ENCODE results near the gene IGF2BP2. TPM values are rescaled to one million over a fixed set of nuclear protein-coding genes. Genes with fewer than 3 reads are reported as not detected.
"Not testable (repeated sequence)": the region's sequence is repeated elsewhere in the genome, so short reads cannot be mapped to it uniquely, and the experiment has no call there.

Gene IGF2BP2
- total RNA-seq, 2 experiments from 2014 or later: 0.54 to 0.55 TPM

- DNase-seq (no peak), ATAC-seq (no peak)
- Mint-ChIP-seq H3K9me3 (ENCODE audit: low read depth) (no peaks in the 10 kb centered on the region), H3K36me3 (ENCODE audit: low read depth) (no peaks in the 10 kb centered on the region), H3K4me1 (no peaks in the 10 kb centered on the region), H3K27ac (no peak overlapping the region), H3K27me3 (peaks cover 2% of the 10 kb centered on the region), H3K4me3 (no peak overlapping the region)
- CTCF ChIA-PET: interaction anchor here (0.6 to 7.5 kb wide), 5 partner anchors 9 to 434 kb away, joined by 3 to 61 read pairs (median 3); no protein-coding TSS in a partner anchor
- intact Hi-C loops (cut with DNase I, micrococcal nuclease): no loop called here
- POLR2A ChIA-PET: no interaction called here
Observed at GRCh38 chr3:185781759-185782158, 43.1 kb downstream of the IGF2BP2 start.

DNA sequence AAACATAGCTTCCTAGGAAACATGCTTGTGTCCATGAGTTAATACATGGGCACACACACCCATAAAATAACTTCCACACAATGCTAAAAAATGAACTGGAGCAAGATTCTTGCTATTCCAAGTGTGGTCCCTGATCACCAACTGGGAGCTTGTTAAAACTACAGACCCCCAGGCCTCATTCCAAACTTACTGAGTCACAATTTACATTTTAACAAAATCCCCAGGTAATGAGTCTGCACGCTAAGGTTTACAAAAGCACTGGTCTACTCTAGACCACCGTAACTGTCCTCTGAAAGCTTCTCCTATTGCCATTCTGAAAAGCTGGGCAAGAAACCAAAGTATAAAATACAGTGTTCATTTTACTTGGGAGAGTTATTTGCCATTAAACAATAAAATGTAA, 45.4 kb downstream of the IGF2BP2 start:
- no peak overlapping the region for H3K27ac Mint-ChIP-seq
- DNase-seq: no peak
- H3K4me1 Mint-ChIP-seq: no peaks in the 10 kb centered on the region
- peaks cover 5% of the 10 kb centered on the region for H3K27me3 Mint-ChIP-seq
- ChIA-PET CTCF (interaction anchor here (0.8 to 7.5 kb wide), 4 partner anchors 12 to 119 kb away, joined by 3 to 61 read pairs (median 3); no protein-coding TSS in a partner anchor), POLR2A (no interaction called here)
- H3K9me3 Mint-ChIP-seq (ENCODE audit: low read depth): no peaks in the 10 kb centered on the region
- no peak overlapping the region for H3K4me3 Mint-ChIP-seq
- no peaks in the 10 kb centered on the region for H3K36me3 Mint-ChIP-seq (ENCODE audit: low read depth)
- intact Hi-C loops (cut with DNase I, micrococcal nuclease): no loop called here
- ATAC-seq: no peak

DNA sequence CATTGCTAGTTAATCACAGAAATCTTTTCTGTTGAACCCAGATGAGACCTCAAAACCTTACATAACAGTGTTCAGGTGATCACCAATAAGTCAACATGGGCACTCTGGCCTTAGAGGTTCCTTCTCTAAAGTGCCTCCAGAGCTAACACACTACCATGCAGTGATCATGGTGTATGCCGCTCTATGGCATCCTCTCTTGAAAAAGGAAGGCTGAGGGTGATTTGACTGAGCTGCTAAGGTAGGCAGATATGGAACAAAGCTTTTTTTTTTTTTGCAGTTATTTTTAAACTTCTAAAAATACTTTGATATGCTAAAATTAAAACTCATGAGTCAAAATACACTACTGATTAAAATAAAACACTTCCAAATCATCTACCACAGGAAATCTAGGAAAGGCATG, 46.0 kb downstream of the IGF2BP2 start:
- no peak overlapping the region for H3K27ac Mint-ChIP-seq
- H3K4me1 Mint-ChIP-seq: peaks cover 3% of the 10 kb centered on the region
- DNase-seq (no peak), ATAC-seq (no peak)
- ChIA-PET CTCF (interaction anchor here (0.8 to 7.5 kb wide), 4 partner anchors 12 to 118 kb away, joined by 3 to 61 read pairs (median 3); no protein-coding TSS in a partner anchor), POLR2A (no interaction called here)
- intact Hi-C loops (cut with DNase I, micrococcal nuclease): no loop called here
- H3K9me3 Mint-ChIP-seq (ENCODE audit: low read depth): no peaks in the 10 kb centered on the region
- no peaks in the 10 kb centered on the region for H3K36me3 Mint-ChIP-seq (ENCODE audit: low read depth)
- H3K4me3 Mint-ChIP-seq: no peak overlapping the region
- H3K27me3 Mint-ChIP-seq: peaks cover 5% of the 10 kb centered on the region

- intact Hi-C loops (cut with DNase I, micrococcal nuclease): no loop called here
- ChIA-PET CTCF (interaction anchor here (7.5 kb wide), 1 partner anchor 11 kb away, joined by 61 read pairs; no protein-coding TSS in a partner anchor), POLR2A (no interaction called here)
- no peak for DNase-seq
- ATAC-seq: no peak
- Mint-ChIP-seq H3K4me1 (peaks cover 6% of the 10 kb centered on the region), H3K36me3 (ENCODE audit: low read depth) (no peaks in the 10 kb centered on the region), H3K4me3 (no peak overlapping the region), H3K9me3 (ENCODE audit: low read depth) (no peaks in the 10 kb centered on the region), H3K27ac (no peak overlapping the region), H3K27me3 (peaks cover 5% of the 10 kb centered on the region)
Observed at GRCh38 chr3:185778094-185778493, 46.7 kb downstream of the IGF2BP2 start.

GRCh38 chr3:185770109-185770508, 54.7 kb downstream of the IGF2BP2 start:
- Mint-ChIP-seq H3K27ac (no peak overlapping the region), H3K9me3 (ENCODE audit: low read depth) (no peaks in the 10 kb centered on the region), H3K4me1 (peaks cover 6% of the 10 kb centered on the region), H3K4me3 (no peak overlapping the region), H3K36me3 (ENCODE audit: low read depth) (no peaks in the 10 kb centered on the region), H3K27me3 (peaks cover 5% of the 10 kb centered on the region)
- POLR2A ChIA-PET: no interaction called here
- intact Hi-C loops (cut with DNase I, micrococcal nuclease): no loop called here
- DNase-seq (no peak), ATAC-seq (no peak)
- CTCF ChIA-PET: interaction anchor here (0.7 to 6.1 kb wide), 4 partner anchors 8 to 155 kb away, joined by 3 to 98 read pairs (median 40); no protein-coding TSS in a partner anchor

- DNase-seq: peak; percentile 76
- POLR2A ChIA-PET; H3K27me3 Mint-ChIP-seq; H3K4me3 Mint-ChIP-seq; H3K9me3 Mint-ChIP-seq (ENCODE audit: low read depth); H3K36me3 Mint-ChIP-seq (ENCODE audit: low read depth); H3K4me1 Mint-ChIP-seq; H3K27ac Mint-ChIP-seq: not testable (repeated sequence)
- intact Hi-C loops (cut with DNase I, micrococcal nuclease): loop anchor here (1.0 kb wide), 2 partner anchors 91 to 108 kb away; no protein-coding TSS in a partner anchor
- peak; percentile 42 for ATAC-seq
- CTCF ChIA-PET: interaction anchor here (0.6 to 6.1 kb wide), 27 partner anchors 10 to 1070 kb away, joined by 3 to 98 read pairs (median 4); no protein-coding TSS in a partner anchor
Observed at GRCh38 chr3:185768578-185768982, 56.3 kb downstream of the IGF2BP2 start.

DNA sequence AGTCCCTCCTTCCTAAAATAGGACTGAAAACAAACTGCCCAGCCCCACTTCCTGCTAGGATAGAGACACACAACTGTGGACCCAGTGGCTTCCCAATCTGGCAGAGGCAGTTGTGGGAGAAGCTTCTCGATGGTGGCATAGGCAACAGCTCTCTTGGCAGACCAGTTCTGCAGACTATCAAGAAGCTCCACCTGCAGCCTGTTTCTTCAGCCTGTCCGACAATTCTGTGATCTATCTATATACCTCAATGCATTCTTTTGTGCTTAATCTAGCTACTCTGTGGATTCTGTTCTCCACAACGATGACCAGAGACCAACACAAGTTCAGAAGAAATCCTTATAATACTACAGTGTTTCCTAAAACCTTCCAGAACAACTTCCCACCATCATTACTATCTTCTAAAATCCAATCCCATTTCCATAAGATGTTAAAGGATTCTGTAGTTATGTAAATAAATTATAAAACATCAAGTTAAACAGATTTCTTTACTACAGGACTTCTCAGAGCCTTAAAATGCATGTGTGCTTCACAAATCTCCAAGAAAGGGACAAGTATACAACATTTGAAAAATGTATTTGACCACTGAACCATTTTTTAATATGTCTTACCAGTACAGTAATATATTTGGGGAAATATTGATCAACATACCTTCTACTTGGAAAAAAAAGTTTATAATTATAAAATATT, 57.7 kb downstream of the IGF2BP2 start:
- ChIA-PET POLR2A (no interaction called here), CTCF (interaction anchor here (0.5 to 6.1 kb wide), 7 partner anchors 11 to 1365 kb away, joined by 3 to 98 read pairs (median 3); no protein-coding TSS in a partner anchor)
- no peaks in the 10 kb centered on the region for H3K4me1 Mint-ChIP-seq
- H3K27me3 Mint-ChIP-seq: peaks cover 14% of the 10 kb centered on the region
- no peak overlapping the region for H3K27ac Mint-ChIP-seq
- H3K9me3 Mint-ChIP-seq (ENCODE audit: low read depth): no peaks in the 10 kb centered on the region
- ATAC-seq (no peak), DNase-seq (no peak)
- intact Hi-C loops (cut with DNase I, micrococcal nuclease): no loop called here
- no peak overlapping the region for H3K4me3 Mint-ChIP-seq
- H3K36me3 Mint-ChIP-seq (ENCODE audit: low read depth): no peaks in the 10 kb centered on the region

- Mint-ChIP-seq H3K27me3 (peaks cover 14% of the 10 kb centered on the region), H3K36me3 (ENCODE audit: low read depth) (no peaks in the 10 kb centered on the region), H3K4me1 (no peaks in the 10 kb centered on the region), H3K27ac (no peak overlapping the region), H3K9me3 (ENCODE audit: low read depth) (no peaks in the 10 kb centered on the region), H3K4me3 (no peak overlapping the region)
- no peak for ATAC-seq
- ChIA-PET POLR2A (no interaction called here), CTCF (interaction anchor here (0.5 to 6.1 kb wide), 8 partner anchors 12 to 1455 kb away, joined by 3 to 98 read pairs (median 3); no protein-coding TSS in a partner anchor)
- DNase-seq: no peak
- intact Hi-C loops (cut with DNase I, micrococcal nuclease): no loop called here
Observed at GRCh38 chr3:185766329-185767001, 58.4 kb downstream of the IGF2BP2 start.

DNA sequence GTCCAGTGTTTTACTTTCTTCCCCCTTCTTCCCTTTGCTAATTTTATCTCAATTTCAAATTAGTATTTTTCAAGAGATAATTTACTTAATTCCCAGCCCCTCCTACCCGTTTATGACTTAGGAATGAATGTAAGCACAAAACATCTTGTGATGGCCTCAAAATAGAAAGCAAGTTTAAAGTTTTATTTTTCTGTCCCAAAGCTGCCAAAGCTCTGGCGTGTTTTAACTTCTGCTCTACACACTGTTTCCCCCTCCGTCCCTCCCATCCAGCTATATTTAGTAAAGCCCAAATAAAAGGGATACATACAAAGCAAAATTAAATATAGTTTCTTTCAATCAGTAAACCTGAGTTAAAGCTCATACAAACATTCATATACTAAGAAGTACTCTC, 59.9 kb downstream of the IGF2BP2 start:
- H3K36me3 Mint-ChIP-seq (ENCODE audit: low read depth): no peaks in the 10 kb centered on the region
- peaks cover 20% of the 10 kb centered on the region for H3K27me3 Mint-ChIP-seq
- H3K4me1 Mint-ChIP-seq: no peaks in the 10 kb centered on the region
- no peak overlapping the region for H3K4me3 Mint-ChIP-seq
- H3K27ac Mint-ChIP-seq: no peak overlapping the region
- ChIA-PET POLR2A (no interaction called here), CTCF (interaction anchor here (0.8 to 6.1 kb wide), 4 partner anchors 14 to 104 kb away, joined by 3 to 98 read pairs (median 32); no protein-coding TSS in a partner anchor)
- intact Hi-C loops (cut with DNase I, micrococcal nuclease): no loop called here
- DNase-seq: no peak
- no peaks in the 10 kb centered on the region for H3K9me3 Mint-ChIP-seq (ENCODE audit: low read depth)
- no peak for ATAC-seq

- ChIA-PET CTCF (interaction anchor here (0.8 to 6.1 kb wide), 4 partner anchors 14 to 104 kb away, joined by 3 to 98 read pairs (median 32); no protein-coding TSS in a partner anchor), POLR2A (no interaction called here)
- DNase-seq (no peak), ATAC-seq (no peak)
- H3K9me3 Mint-ChIP-seq (ENCODE audit: low read depth): no peaks in the 10 kb centered on the region
- H3K4me3 Mint-ChIP-seq: no peak overlapping the region
- intact Hi-C loops (cut with DNase I, micrococcal nuclease): no loop called here
- H3K36me3 Mint-ChIP-seq (ENCODE audit: low read depth): no peaks in the 10 kb centered on the region
- H3K27me3 Mint-ChIP-seq: peaks cover 20% of the 10 kb centered on the region
- no peaks in the 10 kb centered on the region for H3K4me1 Mint-ChIP-seq
- no peak overlapping the region for H3K27ac Mint-ChIP-seq
Observed at GRCh38 chr3:185764163-185764979, 60.5 kb downstream of the IGF2BP2 start.

DNA sequence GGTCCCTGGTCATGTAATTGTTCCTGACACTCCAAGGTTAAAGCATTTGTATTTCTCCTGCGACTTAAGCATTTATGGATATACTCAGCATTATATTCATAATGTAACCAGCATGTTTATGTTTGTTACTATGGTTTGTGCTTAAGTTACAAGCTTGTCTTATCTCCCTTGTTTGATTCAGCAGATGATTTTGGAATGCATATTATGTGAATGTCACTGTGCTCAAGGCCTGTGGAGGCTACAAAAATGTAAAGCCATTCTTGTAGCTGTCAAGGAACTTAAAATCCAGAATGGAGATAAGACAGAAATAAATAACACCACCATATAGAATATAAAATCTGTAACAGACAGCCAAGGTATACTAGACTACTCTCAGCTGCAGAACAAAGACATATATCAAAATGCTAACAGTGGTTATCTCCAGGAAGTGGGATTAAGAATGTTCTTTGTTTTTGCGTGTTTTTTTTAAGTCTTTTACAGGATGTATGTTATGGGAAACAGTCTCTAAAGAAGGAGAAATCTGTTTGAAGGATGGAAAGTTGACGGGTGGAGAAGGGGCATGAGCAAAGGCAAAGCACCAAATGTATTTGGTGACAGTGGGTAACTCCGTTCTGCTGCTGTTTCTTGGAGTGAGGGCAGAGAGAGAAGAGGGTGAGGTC, 61.4 kb downstream of the IGF2BP2 start:
- ChIA-PET POLR2A (no interaction called here), CTCF (interaction anchor here (2.5 kb wide), 1 partner anchor 103 kb away, joined by 7 read pairs; no protein-coding TSS in a partner anchor)
- Mint-ChIP-seq H3K4me3 (no peak overlapping the region), H3K27ac (no peak overlapping the region), H3K36me3 (ENCODE audit: low read depth) (no peaks in the 10 kb centered on the region), H3K27me3 (peaks cover 20% of the 10 kb centered on the region), H3K9me3 (ENCODE audit: low read depth) (no peaks in the 10 kb centered on the region), H3K4me1 (no peaks in the 10 kb centered on the region)
- intact Hi-C loops (cut with DNase I, micrococcal nuclease): no loop called here
- DNase-seq (no peak), ATAC-seq (no peak)

Data from activated CD4-positive, alpha-beta T cell treated with anti-CD3 and anti-CD28 coated beads for 36 hours (primary cell).